K562 (cell line): ENCODE measurements around the gene ZNF200. TPM values are rescaled to one million over a fixed set of nuclear protein-coding genes. Genes with fewer than 3 reads are reported as not detected.

ENCODE experiments used
- CHAMP1 ChIP-seq: fragments of 450-650 bp; IDR thresholded peaks from 2 replicates; pipeline ENCODE4 v1.6.1; 2016; ENCODE audit warnings: mild to moderate bottlenecking
- DEAF1 ChIP-seq: fragments of 450-650 bp; formaldehyde crosslinking; IDR thresholded peaks from 2 replicates; pipeline ENCODE4 v1.4.0; 2020; ENCODE audit warnings: mild to moderate bottlenecking, moderate library complexity
- GTF2E2 ChIP-seq: fragments of 200-800 bp; sonication (Bioruptor generic); IDR thresholded peaks from 2 replicates; pipeline ENCODE4 v1.6.1; 2016; ENCODE audit warnings: missing genetic modification characterization, missing compliant biosample characterization
- NUFIP1 ChIP-seq: fragments of 450-650 bp; IDR thresholded peaks from 2 replicates; pipeline ENCODE4 v1.6.1; 2018; ENCODE audit not compliant: partially characterized antibody
- RCOR1 ChIP-seq, 2 experiments: IDR thresholded peaks; 2 replicates each; pipeline ENCODE4 v1.6.1; 2012; ENCODE audit warnings: low read depth in 2 of 2, low read length in 2 of 2, borderline replicate concordance in 1 of 2, improper control_type of control experiment in 1 of 2
- SIN3B ChIP-seq: fragments of 450-650 bp; IDR thresholded peaks from 2 replicates; pipeline ENCODE4 v1.6.1; 2017; ENCODE audit warnings: low read depth, mild to moderate bottlenecking, moderate library complexity
- ZBTB34 ChIP-seq: fragments of 250-450 bp; sonication (Bioruptor Pico); IDR thresholded peaks from 2 replicates; pipeline ENCODE4 v1.8.0; 2021; ENCODE audit warnings: mild to moderate bottlenecking, moderate library complexity
- ZEB2 ChIP-seq: fragments of 450-650 bp; IDR thresholded peaks from 2 replicates; pipeline ENCODE4 v1.6.1; 2016
- ZNF778 ChIP-seq: fragments of 450-650 bp; formaldehyde crosslinking; IDR thresholded peaks from 2 replicates; pipeline ENCODE4 v1.4.0; 2020; ENCODE audit warnings: mild to moderate bottlenecking, moderate library complexity
- polyA plus RNA-seq, 8 experiments: library from polyadenylated mRNA; depleted of rRNA in 4 of 8; stranded (reverse) in 5 of 8; unstranded in 3 of 8; fragments of >200 nt; fragmentation: Nextera tagmentation in 2 of 8; fragmentation: Illumina TruSeq in 1 of 8; extraction: Ambion mirVana in 2 of 8; extraction: Trizol in 1 of 8; gene quantifications; 2 replicates each; pipeline versions ENCODE4 v1.2.1 to v1.2.3, GENCODE V29; 2011 to 2014; ENCODE audit warnings: inconsistent platforms in 1 of 8, missing spikeins in 1 of 8
- total RNA-seq, 7 experiments: library from RNA; depleted of rRNA in 6 of 7; stranded (reverse); fragments of >200 nt in 6 of 7; fragmentation: Illumina TruSeq in 2 of 7; extraction: Trizol in 2 of 7; gene quantifications; 2 replicates each; pipeline versions ENCODE4 v1.2.1 to v1.2.3, GENCODE V29; 2011 to 2021; ENCODE audit warnings: low replicate concordance in 1 of 7
- TF ChIP-seq, protein P1 (sequence below): IDR thresholded peaks from 3 replicates; pipeline ENCODE4 v1.6.1; 2011; ENCODE audit warnings: borderline replicate concordance, mild to moderate bottlenecking, moderate library complexity; ENCODE audit not compliant: insufficient read length; ENCODE audit errors: extremely low read depth
- TF ChIP-seq, protein P2 (sequence below): fragments of 250-450 bp; sonication (Bioruptor Pico); IDR thresholded peaks from 2 replicates; pipeline ENCODE4 v1.5.0; 2021; ENCODE audit warnings: mild to moderate bottlenecking, borderline replicate concordance
- TF ChIP-seq, protein P3 (sequence below), 2 experiments: IDR thresholded peaks; 2 replicates each; pipeline ENCODE4 v1.6.1; 2011; ENCODE audit warnings: borderline replicate concordance in 1 of 2, control low read depth in 1 of 2, low read depth in 1 of 2, low read length in 1 of 2, mild to moderate bottlenecking in 1 of 2, mixed read lengths in 1 of 2, moderate library complexity in 1 of 2; ENCODE audit not compliant: insufficient read depth in 1 of 2, insufficient read length in 1 of 2, poor library complexity in 1 of 2, severe bottlenecking in 1 of 2; ENCODE audit errors: extremely low read depth in 1 of 2

ZNF200 gene
- total and polyA plus RNA-seq, 9 of the 15 experiments (the other 6 are each of a cell fraction or from before 2014, with no cell fraction given), result 4.8 to 14.5 (median 9.2) TPM

GRCh38 chr16:3175157-3176093 is 59.5 kb downstream of the ZNF200 start (continued):
- TF ChIP-seq NUFIP1 (no peak), SIN3B (no peak), DEAF1 (CRISPR knock-in tag) (no peak), CHAMP1 (peak; percentile 14; the same call in 1 of the 2 replicates), RCOR1 (IDR thresholded peaks at IDR 0.05; ENCODE audit: borderline replicate concordance in 1 of 2, low read depth in 2 of 2, low read length in 2 of 2) (0 out of 4 replicates have a peak, but pooled peaks of 1 of the 2 experiments have one; percentile 24), ZBTB34 (CRISPR knock-in tag) (no peak), GTF2E2 (tag) (no peak), ZEB2 (0 out of 2 replicates have a peak, but pooled peaks have one; percentile 30), ZNF778 (CRISPR knock-in tag) (no peak)
- TF ChIP-seq, protein P1, sequence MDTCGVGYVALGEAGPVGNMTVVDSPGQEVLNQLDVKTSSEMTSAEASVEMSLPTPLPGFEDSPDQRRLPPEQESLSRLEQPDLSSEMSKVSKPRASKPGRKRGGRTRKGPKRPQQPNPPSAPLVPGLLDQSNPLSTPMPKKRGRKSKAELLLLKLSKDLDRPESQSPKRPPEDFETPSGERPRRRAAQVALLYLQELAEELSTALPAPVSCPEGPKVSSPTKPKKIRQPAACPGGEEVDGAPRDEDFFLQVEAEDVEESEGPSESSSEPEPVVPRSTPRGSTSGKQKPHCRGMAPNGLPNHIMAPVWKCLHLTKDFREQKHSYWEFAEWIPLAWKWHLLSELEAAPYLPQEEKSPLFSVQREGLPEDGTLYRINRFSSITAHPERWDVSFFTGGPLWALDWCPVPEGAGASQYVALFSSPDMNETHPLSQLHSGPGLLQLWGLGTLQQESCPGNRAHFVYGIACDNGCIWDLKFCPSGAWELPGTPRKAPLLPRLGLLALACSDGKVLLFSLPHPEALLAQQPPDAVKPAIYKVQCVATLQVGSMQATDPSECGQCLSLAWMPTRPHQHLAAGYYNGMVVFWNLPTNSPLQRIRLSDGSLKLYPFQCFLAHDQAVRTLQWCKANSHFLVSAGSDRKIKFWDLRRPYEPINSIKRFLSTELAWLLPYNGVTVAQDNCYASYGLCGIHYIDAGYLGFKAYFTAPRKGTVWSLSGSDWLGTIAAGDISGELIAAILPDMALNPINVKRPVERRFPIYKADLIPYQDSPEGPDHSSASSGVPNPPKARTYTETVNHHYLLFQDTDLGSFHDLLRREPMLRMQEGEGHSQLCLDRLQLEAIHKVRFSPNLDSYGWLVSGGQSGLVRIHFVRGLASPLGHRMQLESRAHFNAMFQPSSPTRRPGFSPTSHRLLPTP, result peak; percentile 93
- TF ChIP-seq, protein P2, sequence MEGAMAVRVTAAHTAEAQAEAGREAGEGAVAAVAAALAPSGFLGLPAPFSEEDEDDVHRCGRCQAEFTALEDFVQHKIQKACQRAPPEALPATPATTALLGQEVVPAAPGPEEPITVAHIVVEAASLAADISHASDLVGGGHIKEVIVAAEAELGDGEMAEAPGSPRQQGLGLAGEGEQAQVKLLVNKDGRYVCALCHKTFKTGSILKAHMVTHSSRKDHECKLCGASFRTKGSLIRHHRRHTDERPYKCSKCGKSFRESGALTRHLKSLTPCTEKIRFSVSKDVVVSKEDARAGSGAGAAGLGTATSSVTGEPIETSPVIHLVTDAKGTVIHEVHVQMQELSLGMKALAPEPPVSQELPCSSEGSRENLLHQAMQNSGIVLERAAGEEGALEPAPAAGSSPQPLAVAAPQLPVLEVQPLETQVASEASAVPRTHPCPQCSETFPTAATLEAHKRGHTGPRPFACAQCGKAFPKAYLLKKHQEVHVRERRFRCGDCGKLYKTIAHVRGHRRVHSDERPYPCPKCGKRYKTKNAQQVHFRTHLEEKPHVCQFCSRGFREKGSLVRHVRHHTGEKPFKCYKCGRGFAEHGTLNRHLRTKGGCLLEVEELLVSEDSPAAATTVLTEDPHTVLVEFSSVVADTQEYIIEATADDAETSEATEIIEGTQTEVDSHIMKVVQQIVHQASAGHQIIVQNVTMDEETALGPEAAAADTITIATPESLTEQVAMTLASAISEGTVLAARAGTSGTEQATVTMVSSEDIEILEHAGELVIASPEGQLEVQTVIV, result no peak
- TF ChIP-seq, protein P3, sequence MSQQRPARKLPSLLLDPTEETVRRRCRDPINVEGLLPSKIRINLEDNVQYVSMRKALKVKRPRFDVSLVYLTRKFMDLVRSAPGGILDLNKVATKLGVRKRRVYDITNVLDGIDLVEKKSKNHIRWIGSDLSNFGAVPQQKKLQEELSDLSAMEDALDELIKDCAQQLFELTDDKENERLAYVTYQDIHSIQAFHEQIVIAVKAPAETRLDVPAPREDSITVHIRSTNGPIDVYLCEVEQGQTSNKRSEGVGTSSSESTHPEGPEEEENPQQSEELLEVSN (IDR thresholded peaks at IDR 0.05; ENCODE audit: borderline replicate concordance in 1 of 2, extremely low read depth in 1 of 2, insufficient read depth in 1 of 2, insufficient read length in 1 of 2, low read depth in 1 of 2, low read length in 1 of 2, poor library complexity in 1 of 2, severe bottlenecking in 1 of 2), result peak in 1 of 2 experiments; percentile 24
